Trophoblast cell (in vitro differentiated cells and primary cell): ENCODE measurements around the gene NPBWR2.

Experiments used
- DNase-seq, 2 donors: peaks; one replicate each; pipeline ENCODE4 v3.0.0-alpha.2; 2016
- H2AFZ ChIP-seq: 2 replicates; pipeline ENCODE4 v1.6.1; 2013; ENCODE audit warnings: low read length, moderate library complexity, mild to moderate bottlenecking; ENCODE audit not compliant: insufficient read depth, poor library complexity
- H2AK5ac ChIP-seq: 2 replicates; pipeline ENCODE4 v1.6.1; 2013; ENCODE audit warnings: mild to moderate bottlenecking, low read length
- H2BK120ac ChIP-seq: 2 replicates; pipeline ENCODE4 v1.6.1; 2013; ENCODE audit warnings: low read length, mild to moderate bottlenecking, moderate library complexity; ENCODE audit not compliant: insufficient read depth, poor library complexity
- H2BK12ac ChIP-seq: 2 replicates; pipeline ENCODE4 v1.6.1; 2013; ENCODE audit warnings: mild to moderate bottlenecking, low read length, moderate library complexity
- H2BK5ac ChIP-seq: 2 replicates; pipeline ENCODE4 v1.6.1; 2013; ENCODE audit warnings: low read length, low read depth, moderate library complexity, mild to moderate bottlenecking; ENCODE audit not compliant: poor library complexity
- H3K14ac ChIP-seq: 2 replicates; pipeline ENCODE4 v1.6.1; 2013; ENCODE audit warnings: mild to moderate bottlenecking, low read length
- H3K18ac ChIP-seq: 2 replicates; pipeline ENCODE4 v1.6.1; 2013; ENCODE audit warnings: mild to moderate bottlenecking, low read length
- H3K23ac ChIP-seq: 2 replicates; pipeline ENCODE4 v1.6.1; 2013; ENCODE audit warnings: low read length
- H3K27ac ChIP-seq: 2 replicates; pipeline ENCODE4 v1.5.1; 2013; ENCODE audit warnings: low read depth, mild to moderate bottlenecking, inconsistent platforms, low read length, moderate library complexity
- H3K27me3 ChIP-seq: 2 replicates; pipeline ENCODE4 v1.6.1; 2013; ENCODE audit warnings: inconsistent platforms, mild to moderate bottlenecking, low read length, moderate library complexity; ENCODE audit not compliant: insufficient read depth
- H3K36me3 ChIP-seq, 2 experiments: 1 replicate in 1 of 2; 2 replicates in 1 of 2; pipeline ENCODE4 v1.6.1; 2013; ENCODE audit warnings: low read length in 2 of 2, mild to moderate bottlenecking in 2 of 2, moderate library complexity in 1 of 2; ENCODE audit not compliant: insufficient read depth in 2 of 2, control insufficient read depth in 1 of 2
- H3K4ac ChIP-seq: 2 replicates; pipeline ENCODE4 v1.6.1; 2013; ENCODE audit warnings: low read depth, mild to moderate bottlenecking, low read length, moderate library complexity
- H3K4me1 ChIP-seq, 2 experiments: 1 replicate in 1 of 2; 2 replicates in 1 of 2; pipeline ENCODE4 v1.6.1; 2013; ENCODE audit warnings: low read length in 2 of 2, mild to moderate bottlenecking in 2 of 2, moderate library complexity in 1 of 2; ENCODE audit not compliant: insufficient read depth in 2 of 2, control insufficient read depth in 1 of 2
- H3K4me2 ChIP-seq: 2 replicates; pipeline ENCODE4 v1.6.1; 2013; ENCODE audit warnings: inconsistent platforms, mild to moderate bottlenecking, low read length, moderate library complexity
- H3K4me3 ChIP-seq: 2 replicates; pipeline ENCODE4 v1.5.1; 2013; ENCODE audit warnings: mild to moderate bottlenecking, low read depth, low read length, inconsistent platforms
- H3K79me1 ChIP-seq: one replicate; pipeline ENCODE4 v1.6.1; 2013; ENCODE audit warnings: low read length
- H3K79me2 ChIP-seq: 2 replicates; pipeline ENCODE4 v1.6.1; 2013; ENCODE audit warnings: low read length, mild to moderate bottlenecking; ENCODE audit not compliant: control insufficient read depth, insufficient read depth, poor library complexity
- H3K9ac ChIP-seq: 2 replicates; pipeline ENCODE4 v1.6.1; 2013; ENCODE audit warnings: mild to moderate bottlenecking, low read length
- H3K9me3 ChIP-seq: 2 replicates; pipeline ENCODE4 v1.6.1; 2013; ENCODE audit warnings: low read depth, mild to moderate bottlenecking, control low read depth, inconsistent platforms, low read length; ENCODE audit not compliant: insufficient read depth
- H4K12ac ChIP-seq: 2 replicates; pipeline ENCODE4 v1.6.1; 2013; ENCODE audit warnings: low read depth, mild to moderate bottlenecking, low read length, moderate library complexity
- H4K8ac ChIP-seq: 2 replicates; pipeline ENCODE4 v1.6.1; 2013; ENCODE audit warnings: low read depth, mild to moderate bottlenecking, low read length, moderate library complexity
- H4K91ac ChIP-seq: one replicate; pipeline ENCODE4 v1.6.1; 2013; ENCODE audit warnings: low read depth, mild to moderate bottlenecking, low read length, moderate library complexity
- WGBS: extraction: QIAGEN DNeasy Blood & Tissue Kit; methylation state at CpG from one replicate; pipeline ENCODE4 v1.1.7; 2013; ENCODE audit warnings: missing lambda C conversion rate; ENCODE audit not compliant: insufficient read length, insufficient coverage; ENCODE audit errors: extremely low coverage; 5-methylcytosine and 5-hydroxymethylcytosine counted together

NPBWR2 gene

GRCh38 chr20:64154590-64155257 is 47.4 kb upstream of the NPBWR2 start:
- no peak overlapping the region for H2AK5ac ChIP-seq
- no peak overlapping the region for H3K23ac ChIP-seq
- H3K79me2 ChIP-seq: no peaks in the 10 kb centered on the region
- H3K4me1 ChIP-seq: no peaks in the 10 kb centered on the region
- no peak overlapping the region for H2BK120ac ChIP-seq
- H4K8ac ChIP-seq: no peak overlapping the region
- H3K9me3 ChIP-seq: peaks cover 13% of the 10 kb centered on the region
- no peak overlapping the region for H3K4ac ChIP-seq
- H2BK5ac ChIP-seq: no peak overlapping the region
- no peak for DNase-seq
- WGBS: no CpG with 5 or more reads among the region's 9 CpGs
- H3K4me3 ChIP-seq: no peak overlapping the region
- H3K27ac ChIP-seq: no peak overlapping the region
- no peak overlapping the region for H3K4me2 ChIP-seq
- H3K18ac ChIP-seq: no peak overlapping the region
- no peaks in the 10 kb centered on the region for H3K79me1 ChIP-seq
- no peak overlapping the region for H2AFZ ChIP-seq
- no peak overlapping the region for H3K9ac ChIP-seq
- H3K36me3 ChIP-seq: no peaks in the 10 kb centered on the region
- H3K14ac ChIP-seq: no peak overlapping the region
- no peak overlapping the region for H4K12ac ChIP-seq
- H2BK12ac ChIP-seq: no peak overlapping the region
- no peak overlapping the region for H4K91ac ChIP-seq
- no peaks in the 10 kb centered on the region for H3K27me3 ChIP-seq

GRCh38 chr20:64153861-64154589 is 46.7 kb upstream of the NPBWR2 start:
- no peak overlapping the region for H3K14ac ChIP-seq
- no peak overlapping the region for H2AFZ ChIP-seq
- WGBS: no CpG with 5 or more reads among the region's 20 CpGs
- H3K4ac ChIP-seq: no peak overlapping the region
- H3K4me1 ChIP-seq: no peaks in the 10 kb centered on the region
- H3K4me2 ChIP-seq: no peak overlapping the region
- H3K9me3 ChIP-seq: peaks cover 16% of the 10 kb centered on the region
- no peak overlapping the region for H3K23ac ChIP-seq
- H3K27me3 ChIP-seq: no peaks in the 10 kb centered on the region
- no peak overlapping the region for H3K18ac ChIP-seq
- no peak overlapping the region for H4K91ac ChIP-seq
- H2AK5ac ChIP-seq: no peak overlapping the region
- H2BK120ac ChIP-seq: no peak overlapping the region
- no peak overlapping the region for H2BK5ac ChIP-seq
- no peak overlapping the region for H3K27ac ChIP-seq
- no peak overlapping the region for H4K12ac ChIP-seq
- H3K79me1 ChIP-seq: no peaks in the 10 kb centered on the region
- H3K9ac ChIP-seq: no peak overlapping the region
- H4K8ac ChIP-seq: no peak overlapping the region
- H2BK12ac ChIP-seq: no peak overlapping the region
- DNase-seq: no peak
- no peaks in the 10 kb centered on the region for H3K36me3 ChIP-seq
- no peaks in the 10 kb centered on the region for H3K79me2 ChIP-seq
- no peak overlapping the region for H3K4me3 ChIP-seq

GRCh38 chr20:64153410-64153809 is 46.0 kb upstream of the NPBWR2 start:
- H3K4me3 ChIP-seq: no peak overlapping the region
- H4K12ac ChIP-seq: no peak overlapping the region
- no peak for DNase-seq
- H2BK5ac ChIP-seq: no peak overlapping the region
- H2BK12ac ChIP-seq: no peak overlapping the region
- H3K9ac ChIP-seq: no peak overlapping the region
- no peaks in the 10 kb centered on the region for H3K79me1 ChIP-seq
- H3K18ac ChIP-seq: no peak overlapping the region
- no peaks in the 10 kb centered on the region for H3K36me3 ChIP-seq
- peaks cover 16% of the 10 kb centered on the region for H3K9me3 ChIP-seq
- H3K4ac ChIP-seq: no peak overlapping the region
- 100% methylated on average over 2 of the region's 2 CpGs for WGBS
- no peak overlapping the region for H2AK5ac ChIP-seq
- H2AFZ ChIP-seq: no peak overlapping the region
- H3K4me1 ChIP-seq: no peaks in the 10 kb centered on the region
- no peak overlapping the region for H2BK120ac ChIP-seq
- no peak overlapping the region for H3K4me2 ChIP-seq
- no peak overlapping the region for H4K91ac ChIP-seq
- H4K8ac ChIP-seq: no peak overlapping the region
- no peaks in the 10 kb centered on the region for H3K27me3 ChIP-seq
- no peak overlapping the region for H3K14ac ChIP-seq
- H3K79me2 ChIP-seq: no peaks in the 10 kb centered on the region
- H3K27ac ChIP-seq: no peak overlapping the region
- H3K23ac ChIP-seq: no peak overlapping the region

GRCh38 chr20:64152906-64153305 is 45.5 kb upstream of the NPBWR2 start:
- no peaks in the 10 kb centered on the region for H3K4me1 ChIP-seq

More at GRCh38 chr20:64152906-64153305, 45.5 kb upstream of the NPBWR2 start:
- no peak overlapping the region for H3K4ac ChIP-seq
- H3K4me3 ChIP-seq: no peak overlapping the region
- no peak overlapping the region for H2AFZ ChIP-seq
- no peak overlapping the region for H2BK5ac ChIP-seq
- H4K12ac ChIP-seq: no peak overlapping the region
- H2BK120ac ChIP-seq: no peak overlapping the region
- H3K18ac ChIP-seq: no peak overlapping the region
- H3K27ac ChIP-seq: no peak overlapping the region
- WGBS: no CpG with 5 or more reads among the region's 9 CpGs
- H3K23ac ChIP-seq: no peak overlapping the region
- no peaks in the 10 kb centered on the region for H3K36me3 ChIP-seq
- peaks cover 16% of the 10 kb centered on the region for H3K9me3 ChIP-seq
- H4K8ac ChIP-seq: no peak overlapping the region
- DNase-seq: no peak
- no peaks in the 10 kb centered on the region for H3K79me2 ChIP-seq
- no peak overlapping the region for H3K9ac ChIP-seq
- no peak overlapping the region for H3K4me2 ChIP-seq
- H2AK5ac ChIP-seq: no peak overlapping the region
- H3K27me3 ChIP-seq: no peaks in the 10 kb centered on the region
- H3K79me1 ChIP-seq: no peaks in the 10 kb centered on the region
- H2BK12ac ChIP-seq: no peak overlapping the region
- no peak overlapping the region for H4K91ac ChIP-seq
- no peak overlapping the region for H3K14ac ChIP-seq
